Measurements from ENCODE around the gene TMEM40. TPM values are rescaled to one million over a fixed set of nuclear protein-coding genes. Genes with fewer than 3 reads are reported as not detected.
"Not testable (repeated sequence)": the region's sequence is repeated elsewhere in the genome, so short reads cannot be mapped to it uniquely, and the experiment has no call there.

Gene TMEM40
- total and polyA plus RNA-seq, 2 of the 13 experiments (the other 11 are each of a cell fraction or from before 2014, with no cell fraction given): 0.16 TPM; not detected in 1

DNA sequence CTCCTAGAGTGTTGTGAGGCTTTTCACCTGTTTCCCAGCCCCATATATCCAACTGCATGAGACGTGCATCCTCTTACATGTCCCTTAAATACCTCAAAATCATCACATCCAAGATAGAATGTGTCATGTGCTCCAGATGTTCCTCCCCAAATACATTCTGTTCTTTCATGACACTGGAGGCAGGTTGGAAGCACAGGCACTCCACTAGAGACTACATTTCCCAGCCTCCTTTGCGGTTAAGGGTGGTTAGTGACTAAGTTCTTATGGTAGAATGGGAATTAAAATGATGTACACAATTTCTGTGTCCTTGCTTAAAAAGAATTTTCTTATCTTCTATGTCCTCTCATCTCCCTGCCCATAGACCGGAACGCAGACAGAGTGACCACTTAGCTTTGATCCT is 34.3 kb downstream of the TMEM40 start:
- WGBS (ENCODE audit: low lambda C conversion rate): 42% methylated on average over 4 of the region's 4 CpGs
- H4K20me1 ChIP-seq (ENCODE audit: insufficient read depth, low read length): no peaks in the 10 kb centered on the region
- in situ Hi-C loops (cut with HindIII; ENCODE audit: extremely low pct_ligation_motif_present, low pct_unique_long_range_greater_than_20kb): no loop called here
- intact Hi-C loops (cut with micrococcal nuclease; ENCODE audit: unreplicated experiment): loop anchor here (5.0 kb wide), 1 partner anchor 587 kb away; no protein-coding TSS in a partner anchor
- ATAC-seq (no peak), DNase-seq (ENCODE audit: low spot score) (no peak), FAIRE-seq (no peak)
- H3K27me3 ChIP-seq (ENCODE audit: control insufficient read depth in 1 of 2, insufficient read depth in 2 of 2, low read length in 2 of 2): peaks cover 2 to 11% of the 10 kb centered on the region in 2 experiments; a peak in 2 of 5 replicates
- H3K4me1 ChIP-seq (ENCODE audit: insufficient read depth, low read length): peaks cover 4% of the 10 kb centered on the region
- POLR2A ChIA-PET: no interaction called here
- no peaks in the 10 kb centered on the region for H3K36me3 ChIP-seq (replicated peaks in 1 of 2; ENCODE audit: control insufficient read depth in 1 of 2, insufficient read depth in 2 of 2, low read length in 2 of 2)
- no peaks in the 10 kb centered on the region for H3K79me2 ChIP-seq (ENCODE audit: insufficient read depth, low read length)
- no peak overlapping the region for H3K4me2 ChIP-seq (ENCODE audit: low read depth, low read length)
- CTCF ChIA-PET (ENCODE audit: low intra/inter-chr PET ratio, low total read pairs): no interaction called here
- no TSS peak for BruUV-seq (replicated peaks)
- H2AFZ ChIP-seq (ENCODE audit: low read length): no peak overlapping the region
- TF ChIP-seq THAP11 (CRISPR knock-in tag; IDR thresholded peaks at IDR 0.05) (peak; percentile 83), ZNF143 (CRISPR knock-in tag; IDR thresholded peaks at IDR 0.05) (peak; percentile 57)
- TF ChIP-seq, protein P1, sequence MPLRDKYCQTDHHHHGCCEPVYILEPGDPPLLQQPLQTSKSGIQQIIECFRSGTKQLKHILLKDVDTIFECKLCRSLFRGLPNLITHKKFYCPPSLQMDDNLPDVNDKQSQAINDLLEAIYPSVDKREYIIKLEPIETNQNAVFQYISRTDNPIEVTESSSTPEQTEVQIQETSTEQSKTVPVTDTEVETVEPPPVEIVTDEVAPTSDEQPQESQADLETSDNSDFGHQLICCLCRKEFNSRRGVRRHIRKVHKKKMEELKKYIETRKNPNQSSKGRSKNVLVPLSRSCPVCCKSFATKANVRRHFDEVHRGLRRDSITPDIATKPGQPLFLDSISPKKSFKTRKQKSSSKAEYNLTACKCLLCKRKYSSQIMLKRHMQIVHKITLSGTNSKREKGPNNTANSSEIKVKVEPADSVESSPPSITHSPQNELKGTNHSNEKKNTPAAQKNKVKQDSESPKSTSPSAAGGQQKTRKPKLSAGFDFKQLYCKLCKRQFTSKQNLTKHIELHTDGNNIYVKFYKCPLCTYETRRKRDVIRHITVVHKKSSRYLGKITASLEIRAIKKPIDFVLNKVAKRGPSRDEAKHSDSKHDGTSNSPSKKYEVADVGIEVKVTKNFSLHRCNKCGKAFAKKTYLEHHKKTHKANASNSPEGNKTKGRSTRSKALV (CRISPR knock-in tag; IDR thresholded peaks at IDR 0.05): no peak
- no peak overlapping the region for H3K4me3 ChIP-seq (replicated peaks in 1 of 3; ENCODE audit: insufficient read depth in 1 of 3, low read depth in 2 of 3, low read length in 3 of 3)
- no peaks in the 10 kb centered on the region for H3K9me3 ChIP-seq (ENCODE audit: low read length)
- no peak overlapping the region for H3K9ac ChIP-seq (ENCODE audit: insufficient read depth, low read depth, low read length)
- H3K27ac ChIP-seq (ENCODE audit: extremely low read length, insufficient read depth, low read length): no peak overlapping the region

DNA sequence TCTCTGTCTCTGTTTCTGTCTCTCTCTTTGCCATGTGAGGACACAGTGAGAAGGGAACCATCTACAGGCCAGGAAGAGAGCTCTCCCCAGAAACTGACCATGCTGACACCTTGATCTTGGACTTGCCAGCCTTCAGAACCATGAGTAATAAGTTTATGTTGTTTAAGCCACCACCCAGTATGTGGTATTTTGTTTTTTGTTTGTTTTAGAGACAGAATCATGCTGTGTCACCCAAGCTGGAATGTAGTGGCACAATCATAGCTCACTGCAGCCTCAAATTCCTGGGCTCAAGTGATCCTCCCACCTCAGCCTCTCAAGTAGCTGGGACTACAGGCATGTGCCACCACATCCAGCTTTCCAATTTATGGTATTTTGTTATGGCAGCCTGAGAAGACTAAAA is 35.7 kb downstream of the TMEM40 start:
- H4K20me1 ChIP-seq (ENCODE audit: insufficient read depth, low read length); H3K9ac ChIP-seq (ENCODE audit: insufficient read depth, low read depth, low read length); ATAC-seq; CTCF ChIA-PET (ENCODE audit: low intra/inter-chr PET ratio, low total read pairs); H3K4me2 ChIP-seq (ENCODE audit: low read depth, low read length); H3K36me3 ChIP-seq (replicated peaks in 1 of 2; ENCODE audit: control insufficient read depth in 1 of 2, insufficient read depth in 2 of 2, low read length in 2 of 2); POLR2A ChIA-PET; in situ Hi-C loops (cut with HindIII; ENCODE audit: extremely low pct_ligation_motif_present, low pct_unique_long_range_greater_than_20kb); H3K4me1 ChIP-seq (ENCODE audit: insufficient read depth, low read length); H3K27ac ChIP-seq (ENCODE audit: extremely low read length, insufficient read depth, low read length); H3K4me3 ChIP-seq (replicated peaks in 1 of 3; ENCODE audit: insufficient read depth in 1 of 3, low read depth in 2 of 3, low read length in 3 of 3); BruUV-seq (replicated peaks); H3K9me3 ChIP-seq (ENCODE audit: low read length); H3K79me2 ChIP-seq (ENCODE audit: insufficient read depth, low read length); H2AFZ ChIP-seq (ENCODE audit: low read length); FAIRE-seq: not testable (repeated sequence)
- peaks cover 2 to 11% of the 10 kb centered on the region in 2 experiments; a peak in 2 of 5 replicates for H3K27me3 ChIP-seq (ENCODE audit: control insufficient read depth in 1 of 2, insufficient read depth in 2 of 2, low read length in 2 of 2)
- peak; percentile 10 for DNase-seq (ENCODE audit: low spot score)
- intact Hi-C loops (cut with micrococcal nuclease; ENCODE audit: unreplicated experiment): loop anchor here (5.0 kb wide), 1 partner anchor 586 kb away; no protein-coding TSS in a partner anchor
- TF ChIP-seq ZFP90 (CRISPR knock-in tag; IDR thresholded peaks at IDR 0.05; ENCODE audit: borderline replicate concordance) (0 out of 2 replicates have a peak, but pooled peaks have one; percentile 60), FOSL2 (CRISPR knock-in tag; IDR thresholded peaks at IDR 0.05) (0 out of 2 replicates have a peak, but pooled peaks have one; percentile 13)
- TF ChIP-seq, protein P2, sequence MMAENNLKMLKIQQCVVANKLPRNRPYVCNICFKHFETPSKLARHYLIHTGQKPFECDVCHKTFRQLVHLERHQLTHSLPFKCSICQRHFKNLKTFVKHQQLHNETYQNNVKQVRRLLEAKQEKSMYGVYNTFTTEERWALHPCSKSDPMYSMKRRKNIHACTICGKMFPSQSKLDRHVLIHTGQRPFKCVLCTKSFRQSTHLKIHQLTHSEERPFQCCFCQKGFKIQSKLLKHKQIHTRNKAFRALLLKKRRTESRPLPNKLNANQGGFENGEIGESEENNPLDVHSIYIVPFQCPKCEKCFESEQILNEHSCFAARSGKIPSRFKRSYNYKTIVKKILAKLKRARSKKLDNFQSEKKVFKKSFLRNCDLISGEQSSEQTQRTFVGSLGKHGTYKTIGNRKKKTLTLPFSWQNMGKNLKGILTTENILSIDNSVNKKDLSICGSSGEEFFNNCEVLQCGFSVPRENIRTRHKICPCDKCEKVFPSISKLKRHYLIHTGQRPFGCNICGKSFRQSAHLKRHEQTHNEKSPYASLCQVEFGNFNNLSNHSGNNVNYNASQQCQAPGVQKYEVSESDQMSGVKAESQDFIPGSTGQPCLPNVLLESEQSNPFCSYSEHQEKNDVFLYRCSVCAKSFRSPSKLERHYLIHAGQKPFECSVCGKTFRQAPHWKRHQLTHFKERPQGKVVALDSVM (CRISPR knock-in tag; IDR thresholded peaks at IDR 0.05): peak; percentile 72
